GM12878 (cell line): ENCODE results near the gene CCDC78. TPM values are rescaled to one million over a fixed set of nuclear protein-coding genes. Genes with fewer than 3 reads are reported as not detected.

ENCODE experiments used
- ATF2 ChIP-seq: IDR thresholded peaks from 2 replicates; pipeline ENCODE4 v1.6.1; 2012; ENCODE audit warnings: low read length, inconsistent platforms
- BRCA1 ChIP-seq: IDR thresholded peaks from 2 replicates; pipeline ENCODE4 v1.6.1; 2011; ENCODE audit warnings: low read depth, low read length, improper control_type of control experiment
- CREM ChIP-seq: IDR thresholded peaks from 2 replicates; pipeline ENCODE4 v1.6.1; 2014; ENCODE audit warnings: antibody characterized with exemption, low read depth
- CTCF ChIP-seq, 3 experiments: IDR thresholded peaks in 2 of 3; conservative IDR thresholded peaks in 1 of 3; 2 replicates each; pipeline ENCODE4 v1.5.1; 2011; ENCODE audit warnings: low read depth in 3 of 3, low read length in 3 of 3, mild to moderate bottlenecking in 3 of 3, control low read depth in 2 of 3, moderate library complexity in 2 of 3, inconsistent platforms in 1 of 3, mixed read lengths in 1 of 3; ENCODE audit not compliant: control insufficient read depth in 2 of 3, insufficient read depth in 1 of 3; ENCODE audit errors: extremely low read depth in 1 of 3
- FOXM1 ChIP-seq: IDR thresholded peaks from 2 replicates; pipeline ENCODE4 v1.6.1; 2012; ENCODE audit warnings: low read depth, mild to moderate bottlenecking, inconsistent platforms, low read length, moderate library complexity
- GABPA ChIP-seq: IDR thresholded peaks from 2 replicates; pipeline ENCODE4 v1.6.1; 2014; ENCODE audit warnings: antibody characterized with exemption, low read depth, mild to moderate bottlenecking, inconsistent platforms
- IKZF2 ChIP-seq, 2 experiments: fragments of 450-650 bp; IDR thresholded peaks; 2 replicates each; pipeline ENCODE4 v1.6.1; 2017; ENCODE audit warnings: mild to moderate bottlenecking in 2 of 2, moderate library complexity in 2 of 2
- JUNB ChIP-seq: IDR thresholded peaks from 2 replicates; pipeline ENCODE4 v1.6.1; 2016; ENCODE audit warnings: antibody characterized with exemption, mild to moderate bottlenecking
- KAT2A ChIP-seq: conservative IDR thresholded peaks from 2 replicates; pipeline ENCODE4 v1.6.1; 2011; ENCODE audit warnings: low read depth, low read length; ENCODE audit not compliant: control insufficient read depth
- LARP7 ChIP-seq: fragments of 450-650 bp; IDR thresholded peaks from 2 replicates; pipeline ENCODE4 v1.6.1; 2017; ENCODE audit warnings: mild to moderate bottlenecking
- POLR2A ChIP-seq: IDR thresholded peaks from 2 replicates; pipeline ENCODE4 v1.6.1; 2011; ENCODE audit warnings: low read depth, mild to moderate bottlenecking, low read length
- POLR2AphosphoS5 ChIP-seq: IDR thresholded peaks from 2 replicates; pipeline ENCODE4 v1.6.1; 2011; ENCODE audit warnings: mild to moderate bottlenecking, low read length, inconsistent platforms
- REST ChIP-seq: IDR thresholded peaks from 2 replicates; pipeline ENCODE4 v1.6.1; 2012; ENCODE audit warnings: mild to moderate bottlenecking, low read depth, low read length
- SIN3A ChIP-seq: IDR thresholded peaks from 2 replicates; pipeline ENCODE4 v1.6.1; 2012; ENCODE audit warnings: low read depth, low read length, improper control_type of control experiment
- SRF ChIP-seq, 2 experiments: IDR thresholded peaks; 2 replicates each; pipeline ENCODE4 v1.6.1; 2011; ENCODE audit warnings: low read depth in 2 of 2, low read length in 2 of 2, mild to moderate bottlenecking in 1 of 2, moderate library complexity in 1 of 2
- ZZZ3 ChIP-seq: IDR thresholded peaks from 2 replicates; pipeline ENCODE4 v1.6.1; 2011; ENCODE audit warnings: low read depth; ENCODE audit not compliant: control insufficient read depth, insufficient read length
- polyA plus RNA-seq, 11 experiments: library from polyadenylated mRNA; depleted of rRNA in 4 of 11; unstranded in 6 of 11; stranded (reverse) in 5 of 11; fragments of >200 nt; fragmentation: Nextera tagmentation in 4 of 11; fragmentation: Illumina TruSeq in 1 of 11; extraction: Ambion mirVana in 4 of 11; extraction: Trizol in 1 of 11; gene quantifications; 1 replicate in 1 of 11; 2 replicates in 10 of 11; pipeline versions ENCODE4 v1.2.1 to v1.2.3, GENCODE V29; 2011 to 2016; ENCODE audit warnings: inconsistent platforms in 2 of 11, missing spikeins in 2 of 11, low read depth in 1 of 11
- total RNA-seq, 4 experiments: library from RNA; depleted of rRNA in 3 of 4; stranded (reverse); fragments of >200 nt in 3 of 4; fragmentation: Illumina TruSeq in 1 of 4; extraction: Trizol in 1 of 4; gene quantifications; 2 replicates each; pipeline versions ENCODE4 v1.2.1 to v1.2.3, GENCODE V29; 2013 to 2021
- TF ChIP-seq, protein P1 (sequence below): fragments of 450-650 bp; formaldehyde crosslinking; IDR thresholded peaks from 2 replicates; pipeline ENCODE4 v1.4.0; 2020; ENCODE audit warnings: mild to moderate bottlenecking, moderate library complexity
- TF ChIP-seq, protein P2 (sequence below): fragments of 450-650 bp; IDR thresholded peaks from 2 replicates; pipeline ENCODE4 v1.6.1; 2014; ENCODE audit warnings: mild to moderate bottlenecking

Gene CCDC78
- total and polyA plus RNA-seq, 10 of the 15 experiments (the other 5 are each of a cell fraction or from before 2014, with no cell fraction given) = 0.10 to 26.2 (median 5.4) TPM

GRCh38 chr16:678858-679813 is 47.1 kb downstream of the CCDC78 start (continued):
- no peak for TF ChIP-seq SRF (IDR thresholded peaks at IDR 0.05; ENCODE audit: low read depth in 2 of 2, low read length in 2 of 2)
- no peak for TF ChIP-seq IKZF2 (IDR thresholded peaks at IDR 0.05)
- TF ChIP-seq GABPA = no peak
- TF ChIP-seq POLR2AphosphoS5 = no peak
- no peak for TF ChIP-seq KAT2A
- TF ChIP-seq REST = no peak
- TF ChIP-seq SIN3A = no peak
- no peak for TF ChIP-seq FOXM1
- TF ChIP-seq, protein P1, sequence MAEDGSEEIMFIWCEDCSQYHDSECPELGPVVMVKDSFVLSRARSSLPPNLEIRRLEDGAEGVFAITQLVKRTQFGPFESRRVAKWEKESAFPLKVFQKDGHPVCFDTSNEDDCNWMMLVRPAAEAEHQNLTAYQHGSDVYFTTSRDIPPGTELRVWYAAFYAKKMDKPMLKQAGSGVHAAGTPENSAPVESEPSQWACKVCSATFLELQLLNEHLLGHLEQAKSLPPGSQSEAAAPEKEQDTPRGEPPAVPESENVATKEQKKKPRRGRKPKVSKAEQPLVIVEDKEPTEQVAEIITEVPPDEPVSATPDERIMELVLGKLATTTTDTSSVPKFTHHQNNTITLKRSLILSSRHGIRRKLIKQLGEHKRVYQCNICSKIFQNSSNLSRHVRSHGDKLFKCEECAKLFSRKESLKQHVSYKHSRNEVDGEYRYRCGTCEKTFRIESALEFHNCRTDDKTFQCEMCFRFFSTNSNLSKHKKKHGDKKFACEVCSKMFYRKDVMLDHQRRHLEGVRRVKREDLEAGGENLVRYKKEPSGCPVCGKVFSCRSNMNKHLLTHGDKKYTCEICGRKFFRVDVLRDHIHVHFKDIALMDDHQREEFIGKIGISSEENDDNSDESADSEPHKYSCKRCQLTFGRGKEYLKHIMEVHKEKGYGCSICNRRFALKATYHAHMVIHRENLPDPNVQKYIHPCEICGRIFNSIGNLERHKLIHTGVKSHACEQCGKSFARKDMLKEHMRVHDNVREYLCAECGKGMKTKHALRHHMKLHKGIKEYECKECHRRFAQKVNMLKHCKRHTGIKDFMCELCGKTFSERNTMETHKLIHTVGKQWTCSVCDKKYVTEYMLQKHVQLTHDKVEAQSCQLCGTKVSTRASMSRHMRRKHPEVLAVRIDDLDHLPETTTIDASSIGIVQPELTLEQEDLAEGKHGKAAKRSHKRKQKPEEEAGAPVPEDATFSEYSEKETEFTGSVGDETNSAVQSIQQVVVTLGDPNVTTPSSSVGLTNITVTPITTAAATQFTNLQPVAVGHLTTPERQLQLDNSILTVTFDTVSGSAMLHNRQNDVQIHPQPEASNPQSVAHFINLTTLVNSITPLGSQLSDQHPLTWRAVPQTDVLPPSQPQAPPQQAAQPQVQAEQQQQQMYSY (CRISPR knock-in tag) = no peak
- TF ChIP-seq POLR2A = no peak
- no peak for TF ChIP-seq CTCF (IDR thresholded peaks at IDR 0.05 in 2 of 3, conservative IDR thresholded peaks at IDR 0.05 in 1 of 3; ENCODE audit: control insufficient read depth in 2 of 3, extremely low read depth in 1 of 3, insufficient read depth in 1 of 3, low read depth in 3 of 3, low read length in 3 of 3)
- no peak for TF ChIP-seq CREM
- TF ChIP-seq LARP7 = 0 out of 2 replicates have a peak, but pooled peaks have one; percentile 10
- no peak for TF ChIP-seq BRCA1
- TF ChIP-seq ZZZ3 = no peak
- TF ChIP-seq, protein P2, sequence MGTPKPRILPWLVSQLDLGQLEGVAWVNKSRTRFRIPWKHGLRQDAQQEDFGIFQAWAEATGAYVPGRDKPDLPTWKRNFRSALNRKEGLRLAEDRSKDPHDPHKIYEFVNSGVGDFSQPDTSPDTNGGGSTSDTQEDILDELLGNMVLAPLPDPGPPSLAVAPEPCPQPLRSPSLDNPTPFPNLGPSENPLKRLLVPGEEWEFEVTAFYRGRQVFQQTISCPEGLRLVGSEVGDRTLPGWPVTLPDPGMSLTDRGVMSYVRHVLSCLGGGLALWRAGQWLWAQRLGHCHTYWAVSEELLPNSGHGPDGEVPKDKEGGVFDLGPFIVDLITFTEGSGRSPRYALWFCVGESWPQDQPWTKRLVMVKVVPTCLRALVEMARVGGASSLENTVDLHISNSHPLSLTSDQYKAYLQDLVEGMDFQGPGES = no peak
- TF ChIP-seq JUNB = no peak
- no peak for TF ChIP-seq ATF2
